ENCODE measurements around the gene RBM7.

DNA sequence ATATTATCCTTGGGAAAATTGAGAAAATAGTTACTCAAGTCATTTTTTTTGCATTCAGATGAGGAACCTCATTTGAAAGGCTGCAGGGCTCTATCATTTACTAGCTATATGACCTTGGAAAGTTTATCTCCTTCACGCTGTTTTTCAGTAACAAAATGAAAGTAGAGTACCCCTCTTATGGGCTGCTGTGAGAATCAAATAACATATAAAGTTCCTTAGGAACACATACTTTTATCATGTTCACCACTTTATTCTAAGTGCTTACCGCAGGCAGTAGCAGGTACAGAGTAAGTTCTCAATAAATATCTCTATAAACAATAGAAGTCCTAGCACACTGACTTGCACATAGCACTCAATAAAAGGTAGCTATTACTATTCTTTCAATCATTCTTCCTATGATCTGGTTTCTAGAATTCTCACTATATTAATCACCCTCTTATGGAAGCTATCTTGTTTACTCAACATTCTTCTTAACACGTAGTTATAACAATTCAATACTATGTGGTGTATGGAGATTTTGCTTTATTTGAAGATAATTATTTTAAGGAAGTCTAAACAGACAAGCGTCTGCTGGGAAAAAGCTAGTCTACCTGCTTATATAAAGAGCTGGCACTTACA is 2.1 kb upstream of the RBM7 start:
- TF ChIP-seq, protein P1, sequence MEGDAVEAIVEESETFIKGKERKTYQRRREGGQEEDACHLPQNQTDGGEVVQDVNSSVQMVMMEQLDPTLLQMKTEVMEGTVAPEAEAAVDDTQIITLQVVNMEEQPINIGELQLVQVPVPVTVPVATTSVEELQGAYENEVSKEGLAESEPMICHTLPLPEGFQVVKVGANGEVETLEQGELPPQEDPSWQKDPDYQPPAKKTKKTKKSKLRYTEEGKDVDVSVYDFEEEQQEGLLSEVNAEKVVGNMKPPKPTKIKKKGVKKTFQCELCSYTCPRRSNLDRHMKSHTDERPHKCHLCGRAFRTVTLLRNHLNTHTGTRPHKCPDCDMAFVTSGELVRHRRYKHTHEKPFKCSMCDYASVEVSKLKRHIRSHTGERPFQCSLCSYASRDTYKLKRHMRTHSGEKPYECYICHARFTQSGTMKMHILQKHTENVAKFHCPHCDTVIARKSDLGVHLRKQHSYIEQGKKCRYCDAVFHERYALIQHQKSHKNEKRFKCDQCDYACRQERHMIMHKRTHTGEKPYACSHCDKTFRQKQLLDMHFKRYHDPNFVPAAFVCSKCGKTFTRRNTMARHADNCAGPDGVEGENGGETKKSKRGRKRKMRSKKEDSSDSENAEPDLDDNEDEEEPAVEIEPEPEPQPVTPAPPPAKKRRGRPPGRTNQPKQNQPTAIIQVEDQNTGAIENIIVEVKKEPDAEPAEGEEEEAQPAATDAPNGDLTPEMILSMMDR (IDR thresholded peaks at IDR 0.05; ENCODE audit: low read depth, low read length): no peak
- TF ChIP-seq EZH2phosphoT487 (IDR thresholded peaks at IDR 0.05; ENCODE audit: low read depth): no peak

Data from OCI-LY3 (cell line).